MM.1S (cell line): ENCODE data around the gene SLC6A20.

Experiments used
- EZH2 ChIP-seq: fragments of 300-600 bp; sonication (generic); optimal IDR thresholded peaks from 2 replicates; pipeline ENCODE3; 2017; ENCODE audit warnings: low read depth, mild to moderate bottlenecking, antibody characterized with exemption, low read length, mixed read lengths
- EZH2phosphoT487 ChIP-seq: fragments of 300-600 bp; sonication (generic); IDR thresholded peaks from 2 replicates; pipeline ENCODE4 v1.6.1; 2018; ENCODE audit warnings: antibody characterized with exemption, low read length
- TF ChIP-seq, protein P1 (sequence below): fragments of 300-600 bp; sonication (generic); IDR thresholded peaks from 2 replicates; pipeline ENCODE4 v1.5.1; 2016; ENCODE audit warnings: antibody characterized with exemption, low read length, mixed read lengths

DNA sequence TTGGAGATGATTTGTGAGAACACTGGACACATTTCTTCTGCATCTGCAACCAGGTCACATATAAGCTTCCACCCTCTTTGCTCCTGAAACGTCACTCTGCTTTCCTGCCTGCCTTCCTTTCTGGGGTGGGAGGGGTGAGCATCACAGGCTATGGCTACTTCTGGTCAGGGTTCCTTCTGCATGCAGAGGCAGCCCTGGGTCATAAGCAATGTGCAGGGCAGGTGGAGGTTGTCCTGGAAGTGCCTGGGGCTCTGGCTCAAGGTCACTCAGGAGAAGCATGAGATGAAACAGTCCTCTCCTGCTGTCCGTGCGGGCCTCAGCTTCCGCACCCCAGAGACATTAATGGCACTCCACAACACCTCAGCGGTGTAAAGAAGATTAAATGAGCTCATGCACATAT lies 15.1 kb downstream of the SLC6A20 start:
- TF ChIP-seq, protein P1, sequence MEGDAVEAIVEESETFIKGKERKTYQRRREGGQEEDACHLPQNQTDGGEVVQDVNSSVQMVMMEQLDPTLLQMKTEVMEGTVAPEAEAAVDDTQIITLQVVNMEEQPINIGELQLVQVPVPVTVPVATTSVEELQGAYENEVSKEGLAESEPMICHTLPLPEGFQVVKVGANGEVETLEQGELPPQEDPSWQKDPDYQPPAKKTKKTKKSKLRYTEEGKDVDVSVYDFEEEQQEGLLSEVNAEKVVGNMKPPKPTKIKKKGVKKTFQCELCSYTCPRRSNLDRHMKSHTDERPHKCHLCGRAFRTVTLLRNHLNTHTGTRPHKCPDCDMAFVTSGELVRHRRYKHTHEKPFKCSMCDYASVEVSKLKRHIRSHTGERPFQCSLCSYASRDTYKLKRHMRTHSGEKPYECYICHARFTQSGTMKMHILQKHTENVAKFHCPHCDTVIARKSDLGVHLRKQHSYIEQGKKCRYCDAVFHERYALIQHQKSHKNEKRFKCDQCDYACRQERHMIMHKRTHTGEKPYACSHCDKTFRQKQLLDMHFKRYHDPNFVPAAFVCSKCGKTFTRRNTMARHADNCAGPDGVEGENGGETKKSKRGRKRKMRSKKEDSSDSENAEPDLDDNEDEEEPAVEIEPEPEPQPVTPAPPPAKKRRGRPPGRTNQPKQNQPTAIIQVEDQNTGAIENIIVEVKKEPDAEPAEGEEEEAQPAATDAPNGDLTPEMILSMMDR: no peak
- TF ChIP-seq EZH2phosphoT487 (no peak), EZH2 (no peak)
